ENCODE measurements around the gene MAPKAP1.

The MAPKAP1 gene

DNA sequence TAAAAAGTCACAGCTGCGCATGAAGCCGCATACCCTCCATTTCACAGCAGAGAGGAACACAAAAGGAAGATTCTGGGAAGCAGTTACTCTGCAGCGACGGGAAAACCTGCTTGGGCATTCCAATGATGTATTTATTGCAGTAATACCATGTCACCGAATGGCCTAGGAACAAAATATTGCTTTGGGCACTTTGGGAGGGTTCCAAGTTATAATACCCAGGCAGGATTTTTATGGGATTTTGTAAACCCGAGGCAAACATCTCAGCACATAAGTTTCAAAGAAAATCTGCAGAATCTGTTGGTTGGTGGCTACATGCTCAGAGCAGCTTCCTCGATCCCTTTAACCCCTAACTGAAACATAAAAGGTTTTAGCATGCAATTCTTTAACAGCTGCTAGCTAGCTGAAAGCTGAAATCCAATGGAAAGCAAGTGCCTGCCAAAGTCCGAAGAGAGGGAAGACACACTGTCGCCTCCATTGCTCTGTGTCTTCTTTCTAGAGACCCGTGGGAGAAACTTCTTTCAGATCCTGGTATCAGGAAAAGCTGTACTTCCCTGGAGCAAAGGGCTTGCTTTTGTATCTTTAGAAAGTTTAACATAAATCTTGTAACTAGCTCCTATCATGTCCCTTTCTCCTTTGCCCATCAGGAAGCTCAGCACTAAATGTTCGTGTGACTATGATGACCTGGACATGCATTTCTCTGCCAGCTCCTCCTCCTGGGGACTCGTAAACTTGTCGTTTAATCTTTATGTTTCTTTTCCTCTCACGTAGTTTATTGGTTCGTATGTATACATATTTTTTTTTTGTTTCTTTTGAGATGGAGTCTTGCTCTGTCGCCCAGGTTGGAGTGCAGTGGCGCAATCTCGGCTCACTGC is 195.0 kb downstream of the MAPKAP1 start:
- DNase-seq (ENCODE audit: low spot score) = no peak

DNA sequence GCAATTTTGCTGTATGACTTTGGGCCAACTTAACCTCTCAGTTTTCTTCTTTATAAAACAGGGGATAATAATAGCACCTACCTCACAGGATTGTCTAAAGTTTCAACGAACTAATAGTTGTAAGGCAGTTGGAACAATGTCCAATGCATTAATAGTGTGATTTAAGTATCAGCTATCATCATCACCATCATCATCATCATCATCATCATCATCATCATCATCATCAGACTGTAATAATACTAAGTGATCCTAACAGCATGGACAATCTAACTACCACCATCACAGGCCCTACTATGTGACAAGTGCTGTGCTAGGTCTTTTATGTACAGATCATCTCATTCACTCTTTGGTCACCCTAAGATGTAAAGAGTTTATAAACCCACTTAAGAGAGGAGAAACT is 196.0 kb downstream of the MAPKAP1 start:
- no peak for DNase-seq (ENCODE audit: low spot score)

DNA sequence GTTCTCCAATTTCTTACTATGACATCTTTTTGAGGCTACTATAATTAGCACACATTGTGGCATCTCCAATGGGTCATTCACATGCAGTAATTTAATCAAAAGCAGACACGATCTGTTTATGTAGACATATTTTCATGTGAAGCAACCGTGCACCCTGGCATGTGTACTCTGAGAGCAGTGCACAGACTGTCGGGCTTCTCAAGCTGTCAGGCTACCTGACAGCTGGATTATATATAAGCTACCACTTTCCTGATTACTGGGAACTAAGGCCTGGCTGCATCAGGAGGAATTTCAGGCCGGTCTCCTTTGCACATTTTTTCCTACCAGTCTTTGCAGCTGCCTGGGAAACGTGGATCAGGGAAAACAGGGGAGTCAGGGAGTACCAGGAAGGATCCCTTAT is 197.5 kb downstream of the MAPKAP1 start:
- no peak for DNase-seq (ENCODE audit: low spot score)

GRCh38 chr9:125508249-125508648 is 198.8 kb downstream of the MAPKAP1 start:
- no peak for DNase-seq (ENCODE audit: low spot score)

- no peak for DNase-seq (ENCODE audit: low spot score)
Measured at GRCh38 chr9:125507226-125507625, 199.8 kb downstream of the MAPKAP1 start.

- peak; percentile 29 for DNase-seq (ENCODE audit: low spot score)
Measured at GRCh38 chr9:125505988-125506438, 201.0 kb downstream of the MAPKAP1 start.

DNA sequence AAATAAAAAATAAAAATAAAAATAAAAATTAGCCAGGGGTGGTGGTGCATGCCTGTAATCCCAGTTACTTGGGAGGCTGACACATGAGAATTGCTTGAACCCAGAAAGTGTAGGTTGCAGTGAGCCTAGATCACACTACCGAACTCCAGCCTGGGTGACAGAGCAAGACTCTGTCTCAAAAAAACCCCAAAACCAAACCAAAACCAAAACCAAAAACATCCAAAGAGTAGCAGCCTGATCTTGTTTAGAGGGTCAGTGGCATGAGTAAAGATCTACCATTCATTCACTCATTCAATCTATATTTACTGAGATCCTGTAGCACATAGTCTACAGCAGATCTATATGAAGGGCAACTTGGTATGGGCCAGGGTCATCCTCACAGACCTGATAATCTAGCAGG is 202.4 kb downstream of the MAPKAP1 start:
- no peak for DNase-seq (ENCODE audit: low spot score)

DNA sequence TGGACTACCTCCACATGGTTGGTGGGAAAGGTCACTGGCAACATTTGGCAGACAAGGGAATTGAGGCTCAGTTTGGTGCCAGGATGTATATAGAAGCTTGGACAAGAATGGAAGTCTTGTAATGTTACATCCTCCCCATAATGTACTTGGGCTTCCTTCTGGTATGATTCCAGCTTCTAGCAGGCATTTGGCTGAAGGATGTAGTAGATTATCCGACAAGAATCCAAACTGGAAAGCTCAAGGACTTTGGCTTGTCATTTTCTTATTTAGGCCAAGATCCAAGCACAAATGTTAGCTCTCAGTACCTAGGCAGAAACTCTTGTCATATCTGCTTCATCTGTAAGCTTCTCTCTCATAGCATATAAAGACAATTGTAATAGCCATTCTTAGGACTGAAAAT is 209.1 kb downstream of the MAPKAP1 start:
- no peak for DNase-seq (ENCODE audit: low spot score)

DNA sequence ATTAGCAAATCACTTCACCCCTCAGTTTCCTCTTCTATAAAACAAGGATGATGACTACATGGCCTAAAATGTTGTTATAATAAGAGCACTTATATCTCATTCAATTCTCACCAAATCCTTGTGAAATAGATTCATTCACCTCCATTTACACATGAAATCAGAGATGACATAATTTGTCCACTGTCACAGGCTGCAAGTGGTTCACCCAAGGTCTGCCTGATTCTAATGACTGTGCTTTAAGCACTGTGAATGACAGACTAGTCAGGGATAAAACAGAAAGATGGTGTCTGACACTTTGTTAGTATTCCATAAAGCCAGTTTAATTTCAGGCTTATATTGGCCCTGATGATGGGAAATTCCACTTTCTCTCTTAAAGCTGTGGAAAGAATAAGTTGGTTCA is 209.5 kb downstream of the MAPKAP1 start:
- no peak for DNase-seq (ENCODE audit: low spot score)

- DNase-seq (ENCODE audit: low spot score) = no peak
Measured at GRCh38 chr9:125496313-125496834, 210.6 kb downstream of the MAPKAP1 start.

DNA sequence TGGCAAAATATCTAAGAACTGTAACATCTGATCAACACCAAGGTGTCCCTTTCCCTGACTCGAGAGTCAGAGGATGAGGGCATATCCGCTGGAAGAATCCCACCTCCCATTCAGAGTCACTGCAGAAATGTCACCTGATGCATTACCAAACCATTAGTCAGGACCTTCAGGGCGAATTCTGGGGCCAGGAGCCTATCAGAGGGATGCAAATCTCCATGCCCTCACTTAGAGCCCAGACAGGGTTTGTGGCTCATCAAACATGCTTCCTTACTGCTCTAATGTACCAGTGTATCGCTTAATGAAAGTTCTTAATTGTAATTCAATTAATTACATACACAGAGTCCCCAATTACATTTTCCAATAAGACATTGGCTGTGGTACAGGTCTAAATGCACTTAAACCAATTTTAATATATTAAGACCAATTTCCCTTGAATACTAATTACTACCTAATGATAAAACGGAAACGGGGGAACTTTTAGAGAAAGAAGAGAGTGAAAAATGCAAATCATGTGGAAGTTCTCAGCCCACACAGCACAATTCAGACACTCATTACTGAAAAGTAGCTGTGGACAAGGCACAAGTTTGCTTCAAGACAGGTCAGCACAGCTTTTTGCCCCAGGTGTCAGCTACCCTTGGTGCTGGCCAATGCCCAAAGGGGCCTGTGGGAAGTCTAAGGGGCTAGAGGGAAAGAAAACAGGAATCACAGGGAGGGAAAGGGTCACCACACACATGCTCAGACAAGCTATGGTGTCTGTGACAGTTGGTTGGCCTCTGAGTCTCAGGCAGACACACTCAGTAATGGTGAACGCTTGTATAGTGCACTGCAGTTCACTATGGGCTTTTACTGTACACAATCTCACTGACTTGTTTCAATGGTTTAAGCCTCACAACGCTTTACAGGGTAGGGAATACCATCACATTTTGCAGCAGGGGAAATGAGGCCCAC is 211.6 kb downstream of the MAPKAP1 start:
- no peak for DNase-seq (ENCODE audit: low spot score)

GRCh38 chr9:125494653-125494915 is 212.4 kb downstream of the MAPKAP1 start:
- DNase-seq (ENCODE audit: low spot score) = no peak

GRCh38 chr9:125493881-125494652 is 212.9 kb downstream of the MAPKAP1 start:
- DNase-seq (ENCODE audit: low spot score) = no peak

GRCh38 chr9:125493384-125493783 is 213.6 kb downstream of the MAPKAP1 start:
- no peak for DNase-seq (ENCODE audit: low spot score)

DNA sequence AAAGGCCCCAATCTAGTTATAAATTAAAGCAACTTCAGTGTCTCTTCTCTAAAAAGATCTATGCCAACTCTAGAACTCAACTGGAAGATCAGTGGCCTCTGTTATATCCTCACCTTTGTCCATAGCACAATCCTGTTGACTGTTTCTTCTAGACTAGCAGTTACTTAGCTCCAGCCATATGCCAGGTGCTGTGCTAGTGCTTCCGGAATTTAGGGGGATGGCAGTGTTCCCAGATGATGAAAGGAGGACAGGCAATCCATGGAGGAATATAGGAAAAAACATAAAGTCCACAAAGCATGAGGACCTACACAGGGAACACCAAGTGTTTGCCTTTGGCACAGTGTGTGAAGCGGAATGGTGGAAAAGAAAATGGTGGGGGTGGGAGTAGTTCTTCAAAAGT is 214.3 kb downstream of the MAPKAP1 start:
- no peak for DNase-seq (ENCODE audit: low spot score)

- DNase-seq (ENCODE audit: low spot score) = no peak
Measured at GRCh38 chr9:125487842-125488241, 219.2 kb downstream of the MAPKAP1 start.

DNA sequence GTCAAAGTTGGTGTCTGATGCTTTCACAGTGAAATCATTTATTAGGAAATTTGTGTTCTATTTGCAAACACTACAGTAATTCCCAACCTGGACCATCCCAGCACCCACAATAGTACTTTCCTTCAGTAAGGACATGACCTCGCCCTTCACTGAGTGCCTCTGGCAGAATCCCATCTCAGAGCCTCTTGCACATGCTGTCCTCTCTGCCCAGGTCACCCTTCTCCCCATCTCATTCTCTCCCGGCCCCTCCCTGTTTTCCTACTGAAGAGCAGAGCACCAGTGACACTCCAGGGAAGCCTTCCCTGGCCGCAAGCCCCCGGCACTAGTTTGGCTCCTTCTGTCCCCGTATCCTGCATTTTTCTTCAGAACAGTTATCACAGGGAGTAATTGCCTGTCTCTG is 220.4 kb downstream of the MAPKAP1 start:
- no peak for DNase-seq (ENCODE audit: low spot score)

GRCh38 chr9:125486152-125486508 is 220.9 kb downstream of the MAPKAP1 start:
- no peak for DNase-seq (ENCODE audit: low spot score)

GRCh38 chr9:125485471-125486151 is 221.4 kb downstream of the MAPKAP1 start:
- DNase-seq (ENCODE audit: low spot score) = no peak

- DNase-seq (ENCODE audit: low spot score) = no peak
Measured at GRCh38 chr9:125484350-125485282, 222.4 kb downstream of the MAPKAP1 start.

All from Ammon's horn (tissue), 1 donor.